ENCODE results near the gene STUB1. TPM values are rescaled to one million over a fixed set of nuclear protein-coding genes. Genes with fewer than 3 reads are reported as not detected.

STUB1 gene
- total and polyA plus RNA-seq, 2 donors (not counting 1 experiment from before 2014, with no cell fraction given): 94.3 to 116 TPM

- H2AFZ ChIP-seq (ENCODE audit: insufficient read depth, low read depth, low read length, poor library complexity, severe bottlenecking): no peak overlapping the region
Observed at GRCh38 chr16:672851-673250, 7.4 kb upstream of the STUB1 start.

GRCh38 chr16:673399-673991, 6.7 kb upstream of the STUB1 start:
- Mint-ChIP-seq H3K4me3 (no peak overlapping the region), H3K27me3 (peaks cover 6% of the 10 kb centered on the region), H3K9me3 (ENCODE audit: insufficient read depth) (no peaks in the 10 kb centered on the region), H3K27ac (no peak overlapping the region), H3K4me1 (peaks cover 19% of the 10 kb centered on the region)
- peaks cover 0 to 7% (median 0%) of the 10 kb centered on the region in 3 donors for H3K9me3 ChIP-seq (ENCODE audit: control extremely low read depth in 1 of 3, control insufficient read depth in 2 of 3, insufficient read depth in 1 of 3, low read length in 2 of 3)
- H3K27me3 ChIP-seq (replicated peaks in 1 of 4; ENCODE audit: control extremely low read depth in 1 of 4, control insufficient read depth in 3 of 4, insufficient read depth in 4 of 4, low read length in 3 of 4): peaks cover 0 to 25% (median 11%) of the 10 kb centered on the region in 4 experiments
- H3K4me3 ChIP-seq (ENCODE audit: control extremely low read depth in 1 of 5, extremely low read depth in 1 of 5, insufficient read depth in 1 of 5, low read depth in 2 of 5, low read length in 4 of 5): no peak overlapping the region
- DNase-seq: no peak
- ATAC-seq (ENCODE audit: low read depth): no peak
- H3K27ac ChIP-seq (ENCODE audit: low read length in 2 of 2): no peak overlapping the region
- H3K4me1 ChIP-seq (ENCODE audit: control insufficient read depth in 2 of 2, insufficient read depth in 2 of 2, low read length in 2 of 2): peaks cover 14 to 31% of the 10 kb centered on the region in 2 donors
- H2AFZ ChIP-seq (ENCODE audit: insufficient read depth, low read depth, low read length, poor library complexity, severe bottlenecking): no peak overlapping the region
- POLR2A ChIA-PET: no interaction called here
- no peak overlapping the region for H3K9ac ChIP-seq (ENCODE audit: low read length)
- peaks cover 30% of the 10 kb centered on the region for H4K20me1 ChIP-seq (ENCODE audit: control insufficient read depth, insufficient read depth, low read length, poor library complexity, severe bottlenecking)
- CTCF ChIA-PET: interaction anchor here (1.2 kb wide), 1 partner anchor 12 kb away, joined by 3 read pairs; no protein-coding TSS in a partner anchor
- H3K4me2 ChIP-seq (replicated peaks; ENCODE audit: low read depth, low read length, poor library complexity, severe bottlenecking): no peak overlapping the region
- WGBS (ENCODE audit: insufficient coverage): 95% methylated on average over 17 of the region's 18 CpGs
- H3K79me2 ChIP-seq (ENCODE audit: control insufficient read depth, insufficient read depth, low read length): peaks cover 3% of the 10 kb centered on the region
- TF ChIP-seq CTCF (IDR thresholded peaks at IDR 0.05) (no peak), EZH2 (IDR thresholded peaks at IDR 0.05; ENCODE audit: borderline replicate concordance, insufficient read depth, low read depth, low read length, poor library complexity, severe bottlenecking) (no peak)
- H3K36me3 ChIP-seq (replicated peaks in 1 of 2; ENCODE audit: control extremely low read depth in 1 of 2, control insufficient read depth in 1 of 2, extremely low read depth in 1 of 2, insufficient read depth in 2 of 2, low read length in 1 of 2): peaks cover 0 to 31% of the 10 kb centered on the region in 2 experiments
- intact Hi-C loops (cut with micrococcal nuclease): no loop called here

More at GRCh38 chr16:672851-673250, 7.4 kb upstream of the STUB1 start:
- Histone ChIP-seq H4K20me1 (ENCODE audit: control insufficient read depth, insufficient read depth, low read length, poor library complexity, severe bottlenecking) (peaks cover 31% of the 10 kb centered on the region), H3K4me1 (ENCODE audit: control insufficient read depth in 2 of 2, insufficient read depth in 2 of 2, low read length in 2 of 2) (peaks cover 15 to 27% of the 10 kb centered on the region in 2 donors), H3K9me3 (ENCODE audit: control extremely low read depth in 1 of 3, control insufficient read depth in 2 of 3, insufficient read depth in 1 of 3, low read length in 2 of 3) (peaks cover 0 to 7% (median 0%) of the 10 kb centered on the region in 3 donors), H3K27ac (ENCODE audit: low read length in 2 of 2) (no peak overlapping the region), H3K4me2 (replicated peaks; ENCODE audit: low read depth, low read length, poor library complexity, severe bottlenecking) (no peak overlapping the region), H3K4me3 (ENCODE audit: control extremely low read depth in 1 of 5, extremely low read depth in 1 of 5, insufficient read depth in 1 of 5, low read depth in 2 of 5, low read length in 4 of 5) (no peak overlapping the region), H3K79me2 (ENCODE audit: control insufficient read depth, insufficient read depth, low read length) (peaks cover 5% of the 10 kb centered on the region), H3K36me3 (replicated peaks in 1 of 2; ENCODE audit: control extremely low read depth in 1 of 2, control insufficient read depth in 1 of 2, extremely low read depth in 1 of 2, insufficient read depth in 2 of 2, low read length in 1 of 2) (peaks cover 0 to 31% of the 10 kb centered on the region in 2 experiments), H3K9ac (ENCODE audit: low read length) (no peak overlapping the region), H3K27me3 (replicated peaks in 1 of 4; ENCODE audit: control extremely low read depth in 1 of 4, control insufficient read depth in 3 of 4, insufficient read depth in 4 of 4, low read length in 3 of 4) (peaks cover 0 to 25% (median 11%) of the 10 kb centered on the region in 4 experiments)
- ATAC-seq (ENCODE audit: low read depth): no peak
- ChIA-PET POLR2A (no interaction called here), CTCF (interaction anchor here (1.2 kb wide), 1 partner anchor 11 kb away, joined by 3 read pairs; no protein-coding TSS in a partner anchor)
- intact Hi-C loops (cut with micrococcal nuclease): no loop called here
- WGBS (ENCODE audit: insufficient coverage): 97% methylated on average over 21 of the region's 21 CpGs
- no peak for TF ChIP-seq EZH2 (IDR thresholded peaks at IDR 0.05; ENCODE audit: borderline replicate concordance, insufficient read depth, low read depth, low read length, poor library complexity, severe bottlenecking)
- H3K4me1 Mint-ChIP-seq: peaks cover 19% of the 10 kb centered on the region
- no peak for DNase-seq
- no peaks in the 10 kb centered on the region for H3K9me3 Mint-ChIP-seq (ENCODE audit: insufficient read depth)
- H3K27ac Mint-ChIP-seq: no peak overlapping the region
- H3K27me3 Mint-ChIP-seq: peaks cover 6% of the 10 kb centered on the region
- no peak overlapping the region for H3K4me3 Mint-ChIP-seq

All from B cell (primary cell).